GM10248 (cell line): ENCODE data around the gene GOLGA3.
"Not testable (repeated sequence)": the region's sequence is repeated elsewhere in the genome, so short reads cannot be mapped to it uniquely, and the experiment has no call there.

Source experiments
- CTCF ChIA-PET: fragments of 300-600 bp; sonication (Branson Sonifier 250); formaldehyde crosslinking; extraction: SDS; loops from one replicate; lab custom pipeline; 2021; ENCODE audit warnings: antibody characterized with exemption; lab: Yijun Ruan, JAX
- POLR2A ChIA-PET: fragments of 350-650 bp; sonication (Branson Sonifier 250); formaldehyde crosslinking; extraction: SDS; loops from one replicate; lab custom pipeline; 2020; ENCODE audit warnings: antibody characterized with exemption; lab: Yijun Ruan, JAX
- DNase-seq: peaks from one replicate; pipeline ENCODE4 v3.0.0; 2012; ENCODE audit errors: extremely low spot score
- CTCF ChIP-seq: IDR thresholded peaks from 2 replicates; pipeline ENCODE4 v1.5.1; 2012; ENCODE audit warnings: mild to moderate bottlenecking, low read depth; ENCODE audit errors: extremely low read depth, missing control alignments, control extremely low read depth

The GOLGA3 gene

GRCh38 chr12:132761032-132761920 lies 67.4 kb downstream of the GOLGA3 start, which contains the start of gene ANKLE2:
Gene ANKLE2 (minus strand): TSS chr12:132761832. CDS start chr12:132761798, 34 bp downstream.
- ChIA-PET POLR2A (no interaction called here), CTCF (interaction anchor here (1.6 kb wide), 1 partner anchor 27 kb away, joined by 5 read pairs; no protein-coding TSS in a partner anchor)
- TF ChIP-seq CTCF: no peak
- peak; percentile 81 for DNase-seq

DNA sequence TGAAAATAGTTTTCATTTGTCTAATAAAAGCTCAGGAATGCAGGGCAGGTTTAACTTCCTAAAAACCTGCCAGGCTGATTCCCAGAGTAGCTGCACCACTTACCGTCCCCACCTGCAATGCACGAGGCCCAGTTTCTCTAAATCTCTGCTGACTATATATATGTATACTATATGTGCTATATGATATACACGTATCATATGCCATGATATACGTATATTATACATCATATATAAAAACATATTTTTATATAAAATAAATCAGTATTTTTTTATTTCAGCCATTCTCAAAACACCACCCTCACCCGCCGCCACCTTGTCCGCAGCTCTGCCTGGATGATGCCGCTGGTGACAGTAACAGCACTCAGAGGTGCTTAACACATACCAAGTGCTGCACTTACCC lies 69.3 kb downstream of the GOLGA3 start:
- no peak for TF ChIP-seq CTCF
- POLR2A ChIA-PET: no interaction called here
- CTCF ChIA-PET: no interaction called here
- DNase-seq: no peak

GRCh38 chr12:132758825-132759224 lies 69.8 kb downstream of the GOLGA3 start:
- CTCF ChIA-PET, POLR2A ChIA-PET, DNase-seq: not testable (repeated sequence)

- CTCF ChIA-PET: no interaction called here
Observed at GRCh38 chr12:132754160-132754932, 74.3 kb downstream of the GOLGA3 start.

DNA sequence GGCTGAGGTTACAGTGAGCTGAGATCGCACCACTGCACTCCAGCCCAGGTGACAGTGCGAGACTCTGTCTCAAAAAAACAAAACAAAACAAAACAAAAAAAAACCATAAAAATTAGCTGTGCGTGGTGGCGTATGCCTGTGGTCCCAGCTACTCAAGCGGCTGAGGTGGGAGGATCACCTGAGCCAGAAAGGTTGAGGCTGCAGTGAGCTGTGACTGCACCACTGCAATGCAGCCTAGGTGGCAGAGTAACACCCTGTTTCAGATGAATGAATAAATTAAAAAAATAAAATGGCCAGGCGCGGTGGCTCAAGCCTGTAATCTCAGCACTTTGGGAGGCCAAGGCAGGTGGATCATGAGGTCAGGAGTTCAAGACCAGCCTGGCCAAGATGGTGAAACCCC lies 75.0 kb downstream of the GOLGA3 start:
- DNase-seq, CTCF ChIA-PET, POLR2A ChIA-PET: not testable (repeated sequence)

More at GRCh38 chr12:132754160-132754932, 74.3 kb downstream of the GOLGA3 start:
- POLR2A ChIA-PET: no interaction called here
- TF ChIP-seq CTCF: peak; percentile 1
- DNase-seq: no peak

GRCh38 chr12:132748319-132748718 lies 80.3 kb downstream of the GOLGA3 start:
- no peak for TF ChIP-seq CTCF
- POLR2A ChIA-PET: no interaction called here
- DNase-seq: no peak
- CTCF ChIA-PET: no interaction called here

- CTCF ChIA-PET: no interaction called here
- no peak for DNase-seq
- no peak for TF ChIP-seq CTCF
- POLR2A ChIA-PET: no interaction called here
Observed at GRCh38 chr12:132747896-132748295, 80.8 kb downstream of the GOLGA3 start.
